Mucosa of stomach (tissue), 1 donor: Measurements from ENCODE around the gene NEK11.

Source experiments
- H3K27me3 ChIP-seq: one replicate; pipeline ENCODE4 v1.7.0; 2013; ENCODE audit warnings: mild to moderate bottlenecking, low read length; ENCODE audit not compliant: control insufficient read depth, insufficient read depth
- H3K36me3 ChIP-seq: one replicate; pipeline ENCODE4 v1.7.0; 2013; ENCODE audit warnings: low read length; ENCODE audit not compliant: control insufficient read depth, insufficient read depth
- H3K4me1 ChIP-seq: one replicate; pipeline ENCODE4 v1.7.0; 2013; ENCODE audit warnings: mild to moderate bottlenecking, low read length; ENCODE audit not compliant: control insufficient read depth, insufficient read depth
- H3K4me3 ChIP-seq: one replicate; pipeline ENCODE4 v1.7.0; 2013; ENCODE audit warnings: low read length
- H3K9ac ChIP-seq: one replicate; pipeline ENCODE4 v1.7.0; 2013; ENCODE audit warnings: mild to moderate bottlenecking, low read length, moderate library complexity
- H3K9me3 ChIP-seq: one replicate; pipeline ENCODE4 v1.7.0; 2013; ENCODE audit warnings: mild to moderate bottlenecking, low read length, moderate library complexity; ENCODE audit not compliant: control insufficient read depth
- donor health status: Pancreatic carcinoma.

Gene NEK11, protein sequence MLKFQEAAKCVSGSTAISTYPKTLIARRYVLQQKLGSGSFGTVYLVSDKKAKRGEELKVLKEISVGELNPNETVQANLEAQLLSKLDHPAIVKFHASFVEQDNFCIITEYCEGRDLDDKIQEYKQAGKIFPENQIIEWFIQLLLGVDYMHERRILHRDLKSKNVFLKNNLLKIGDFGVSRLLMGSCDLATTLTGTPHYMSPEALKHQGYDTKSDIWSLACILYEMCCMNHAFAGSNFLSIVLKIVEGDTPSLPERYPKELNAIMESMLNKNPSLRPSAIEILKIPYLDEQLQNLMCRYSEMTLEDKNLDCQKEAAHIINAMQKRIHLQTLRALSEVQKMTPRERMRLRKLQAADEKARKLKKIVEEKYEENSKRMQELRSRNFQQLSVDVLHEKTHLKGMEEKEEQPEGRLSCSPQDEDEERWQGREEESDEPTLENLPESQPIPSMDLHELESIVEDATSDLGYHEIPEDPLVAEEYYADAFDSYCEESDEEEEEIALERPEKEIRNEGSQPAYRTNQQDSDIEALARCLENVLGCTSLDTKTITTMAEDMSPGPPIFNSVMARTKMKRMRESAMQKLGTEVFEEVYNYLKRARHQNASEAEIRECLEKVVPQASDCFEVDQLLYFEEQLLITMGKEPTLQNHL

DNA sequence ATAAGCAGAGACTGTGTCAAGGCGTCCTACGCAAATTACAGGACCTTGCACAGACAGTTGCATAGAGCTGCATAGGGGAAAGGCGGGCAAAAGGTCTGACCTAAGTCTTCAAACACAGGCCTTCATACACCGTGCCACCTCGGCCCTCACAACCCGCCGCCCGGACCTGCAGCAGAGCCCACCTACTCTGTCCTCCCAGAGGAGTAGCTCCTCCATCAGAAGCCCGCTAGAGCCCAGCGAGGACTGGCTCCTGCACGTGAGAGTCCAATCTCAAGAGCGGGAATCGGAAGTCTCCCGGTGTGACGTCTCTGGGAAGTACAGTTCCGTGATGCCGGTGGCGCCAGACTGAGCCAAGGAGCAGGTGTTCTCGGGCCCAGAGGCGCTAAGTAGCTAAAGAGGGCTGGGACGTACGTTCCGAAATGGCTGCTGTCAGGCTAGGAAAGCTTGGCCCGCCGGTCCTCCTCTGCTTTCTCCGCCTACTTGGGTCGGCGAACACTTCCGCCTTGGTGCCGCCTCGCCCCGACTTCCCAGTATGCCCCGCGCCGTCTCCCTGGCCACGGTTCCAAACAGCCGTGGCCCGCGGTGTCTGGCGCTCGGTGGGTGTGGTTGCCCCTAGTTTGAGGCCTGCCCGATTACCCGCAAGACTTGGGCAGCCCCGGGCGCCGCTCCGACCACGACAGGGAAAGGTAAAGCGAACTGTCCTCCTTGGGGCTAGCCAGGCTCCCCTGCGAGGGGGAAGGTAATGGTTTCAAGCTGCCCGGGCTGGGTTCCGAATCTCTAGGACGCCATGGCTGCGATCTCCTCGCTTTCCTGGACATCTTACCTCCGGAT is at the start of gene NEK11, which contains the start of gene ASTE1:
TSS of gene NEK11 (plus strand) at position 557 of the 831 bp plus-strand sequence. CDS start 2,832 bp downstream, outside the sequence.
TSS of gene ASTE1 (minus strand) at position 505 of the 831 bp plus-strand sequence. CDS start 1,519 bp downstream, outside the sequence.
- Histone ChIP-seq H3K9me3 (no peaks in the 10 kb centered on the region), H3K36me3 (no peaks in the 10 kb centered on the region), H3K4me1 (peaks cover 12% of the 10 kb centered on the region), H3K9ac (peak within 1 kb of the TSS; percentile 90), H3K27me3 (no peaks in the 10 kb centered on the region), H3K4me3 (peak within 1 kb of the TSS; percentile 94)

GRCh38 chr3:130979117-130979516 is 47.6 kb upstream of the NEK11 start:
- Histone ChIP-seq H3K27me3 (no peaks in the 10 kb centered on the region), H3K36me3 (no peaks in the 10 kb centered on the region), H3K9ac (no peak overlapping the region), H3K4me3 (no peak overlapping the region), H3K4me1 (no peaks in the 10 kb centered on the region), H3K9me3 (no peaks in the 10 kb centered on the region)

- no peaks in the 10 kb centered on the region for H3K36me3 ChIP-seq
- H3K4me1 ChIP-seq: no peaks in the 10 kb centered on the region
- H3K27me3 ChIP-seq: no peaks in the 10 kb centered on the region
- no peaks in the 10 kb centered on the region for H3K9me3 ChIP-seq
- no peak overlapping the region for H3K9ac ChIP-seq
- no peak overlapping the region for H3K4me3 ChIP-seq
Observed at GRCh38 chr3:130981469-130981868, 45.2 kb upstream of the NEK11 start.

DNA sequence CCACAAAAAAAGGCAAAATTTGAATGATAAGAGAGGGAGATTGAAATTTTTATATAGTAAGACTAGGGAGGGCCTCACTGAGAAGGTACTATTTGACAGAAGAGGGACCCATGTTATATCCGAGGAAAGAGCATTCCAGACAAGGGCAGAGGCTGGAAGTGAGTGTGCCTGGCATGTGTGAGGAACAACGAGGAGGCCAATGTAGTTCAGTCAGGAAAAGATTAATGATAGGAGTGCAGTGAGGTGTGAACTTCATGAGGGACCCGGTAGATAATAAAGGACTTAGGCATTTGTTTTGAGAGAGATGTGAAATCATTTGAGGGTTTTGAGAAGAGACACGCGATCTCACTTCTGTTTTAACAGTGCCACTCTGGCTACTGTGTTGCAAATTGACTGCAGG is 36.4 kb upstream of the NEK11 start:
- Histone ChIP-seq H3K27me3 (no peaks in the 10 kb centered on the region), H3K4me3 (no peak overlapping the region), H3K36me3 (no peaks in the 10 kb centered on the region), H3K9ac (no peak overlapping the region), H3K4me1 (no peaks in the 10 kb centered on the region), H3K9me3 (no peaks in the 10 kb centered on the region)

DNA sequence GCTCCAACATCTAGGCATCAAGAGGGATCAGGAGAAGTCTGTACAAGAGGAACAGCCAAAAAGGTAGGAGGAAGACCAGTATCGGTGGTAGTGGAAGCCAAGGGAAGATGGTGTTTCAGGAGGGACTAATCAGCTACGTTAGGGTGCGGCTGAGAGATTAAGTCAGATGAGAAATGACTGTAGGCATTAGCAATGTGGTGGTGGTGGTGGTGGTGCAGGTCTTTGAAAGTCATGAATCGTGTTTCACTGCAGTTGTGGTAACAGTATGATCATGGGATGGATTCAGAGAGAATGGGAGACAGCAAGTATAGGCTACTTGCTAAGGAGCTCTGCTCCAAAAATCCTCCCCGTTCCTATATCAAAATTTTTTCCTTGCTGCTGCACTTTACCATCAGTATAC is 35.6 kb upstream of the NEK11 start:
- no peaks in the 10 kb centered on the region for H3K36me3 ChIP-seq
- no peak overlapping the region for H3K9ac ChIP-seq
- no peaks in the 10 kb centered on the region for H3K4me1 ChIP-seq
- H3K27me3 ChIP-seq: no peaks in the 10 kb centered on the region
- no peaks in the 10 kb centered on the region for H3K9me3 ChIP-seq
- no peak overlapping the region for H3K4me3 ChIP-seq

DNA sequence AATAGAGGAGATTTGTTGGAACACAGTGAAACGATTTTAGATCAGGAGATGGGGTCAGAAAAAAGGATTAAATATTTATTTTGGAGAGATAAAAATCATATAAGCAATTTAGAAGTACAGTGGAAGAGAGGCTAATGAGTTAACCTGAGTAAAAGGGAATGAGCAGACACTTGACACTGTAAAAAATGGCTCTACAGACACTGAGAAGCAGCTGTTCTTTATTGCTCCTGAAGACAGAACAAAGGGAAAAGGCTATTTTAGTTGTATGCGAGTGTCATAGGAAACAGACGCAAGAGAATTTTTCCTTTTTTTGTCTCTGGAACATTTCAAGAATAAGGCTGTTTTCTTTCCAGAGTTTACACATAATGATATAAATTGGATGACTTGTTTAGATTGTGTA is 34.3 kb upstream of the NEK11 start:
- Histone ChIP-seq H3K9me3 (no peaks in the 10 kb centered on the region), H3K4me3 (no peak overlapping the region), H3K27me3 (no peaks in the 10 kb centered on the region), H3K36me3 (no peaks in the 10 kb centered on the region), H3K9ac (no peak overlapping the region), H3K4me1 (no peaks in the 10 kb centered on the region)

DNA sequence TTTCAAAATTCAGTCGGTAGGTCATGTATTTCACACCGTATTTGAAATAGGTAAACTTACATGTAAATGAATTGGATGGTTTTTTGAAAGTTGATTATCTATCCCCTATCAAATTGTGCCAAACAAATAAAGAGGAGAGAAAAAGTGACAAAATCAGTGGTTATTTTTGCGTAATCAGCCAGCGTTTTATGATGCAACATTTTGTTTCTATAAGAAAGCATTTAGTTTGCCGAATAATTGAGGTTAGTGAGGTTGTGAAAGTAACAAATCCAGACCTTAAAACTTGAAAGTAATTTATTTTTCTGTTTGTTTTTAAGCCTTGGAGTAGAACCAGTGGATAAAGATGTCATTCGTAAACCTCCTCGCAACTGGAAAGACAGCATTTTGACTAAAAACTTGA is 29.4 kb upstream of the NEK11 start:
- H3K27me3 ChIP-seq: no peaks in the 10 kb centered on the region
- H3K9ac ChIP-seq: no peak overlapping the region
- no peaks in the 10 kb centered on the region for H3K36me3 ChIP-seq
- no peaks in the 10 kb centered on the region for H3K4me1 ChIP-seq
- H3K9me3 ChIP-seq: no peaks in the 10 kb centered on the region
- no peak overlapping the region for H3K4me3 ChIP-seq

- no peaks in the 10 kb centered on the region for H3K4me1 ChIP-seq
- no peaks in the 10 kb centered on the region for H3K9me3 ChIP-seq
- H3K27me3 ChIP-seq: no peaks in the 10 kb centered on the region
- H3K9ac ChIP-seq: no peak overlapping the region
- no peak overlapping the region for H3K4me3 ChIP-seq
- H3K36me3 ChIP-seq: no peaks in the 10 kb centered on the region
Observed at GRCh38 chr3:131001071-131001470, 25.6 kb upstream of the NEK11 start.

DNA sequence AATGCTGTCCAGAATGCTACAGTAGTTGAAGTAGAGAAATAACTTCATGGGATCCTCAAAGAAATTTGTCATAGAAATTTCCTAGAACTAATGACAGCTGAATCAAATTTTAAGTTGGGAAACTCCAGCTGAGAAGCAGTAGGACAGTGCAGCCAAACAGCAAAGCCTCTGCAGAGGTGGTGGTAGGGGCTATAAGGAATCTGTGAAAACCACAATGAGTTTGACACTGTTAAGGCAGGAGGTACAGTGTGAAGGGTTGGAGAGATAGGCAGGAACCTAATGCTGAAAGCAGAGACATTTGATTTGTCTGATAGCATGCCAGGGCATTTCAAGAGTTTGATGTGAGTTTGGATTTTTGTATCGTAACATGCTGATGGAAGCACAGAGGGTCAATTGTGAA is 22.1 kb upstream of the NEK11 start:
- Histone ChIP-seq H3K27me3 (no peaks in the 10 kb centered on the region), H3K4me3 (no peak overlapping the region), H3K9ac (no peak overlapping the region), H3K4me1 (no peaks in the 10 kb centered on the region), H3K9me3 (no peaks in the 10 kb centered on the region), H3K36me3 (no peaks in the 10 kb centered on the region)

- no peaks in the 10 kb centered on the region for H3K27me3 ChIP-seq
- no peaks in the 10 kb centered on the region for H3K4me1 ChIP-seq
- H3K9me3 ChIP-seq: no peaks in the 10 kb centered on the region
- H3K9ac ChIP-seq: no peak overlapping the region
- H3K36me3 ChIP-seq: no peaks in the 10 kb centered on the region
- H3K4me3 ChIP-seq: no peak overlapping the region
Observed at GRCh38 chr3:131007256-131007655, 19.4 kb upstream of the NEK11 start.

DNA sequence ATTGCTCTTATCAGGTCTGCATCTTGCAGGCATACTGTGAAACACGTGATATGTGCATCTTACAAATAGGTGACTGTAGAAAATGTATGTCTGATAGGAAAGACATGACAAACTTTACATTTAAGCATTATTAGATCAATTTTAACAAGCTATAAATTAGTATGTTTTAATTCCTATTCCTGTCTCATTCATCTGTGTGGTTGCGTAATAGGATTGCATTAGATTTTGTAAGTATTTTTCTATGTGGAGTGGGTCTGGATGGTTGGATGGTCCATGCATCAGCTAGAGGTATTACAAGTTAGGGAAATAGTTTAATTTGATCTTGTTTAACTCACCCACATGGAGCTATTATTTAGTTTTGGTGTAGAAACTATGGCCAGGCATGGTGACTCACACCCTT is 18.9 kb upstream of the NEK11 start:
- Histone ChIP-seq H3K9ac (no peak overlapping the region), H3K4me1 (no peaks in the 10 kb centered on the region), H3K36me3 (no peaks in the 10 kb centered on the region), H3K9me3 (no peaks in the 10 kb centered on the region), H3K4me3 (no peak overlapping the region), H3K27me3 (no peaks in the 10 kb centered on the region)

- Histone ChIP-seq H3K9me3 (no peaks in the 10 kb centered on the region), H3K27me3 (no peaks in the 10 kb centered on the region), H3K9ac (no peak overlapping the region), H3K4me3 (no peak overlapping the region), H3K4me1 (no peaks in the 10 kb centered on the region), H3K36me3 (no peaks in the 10 kb centered on the region)
Observed at GRCh38 chr3:131008326-131008725, 18.4 kb upstream of the NEK11 start.
